B cell (primary cell): ENCODE measurements around the gene IRS1.

Experiments used
- CTCF ChIP-seq: fragments of 200-600 bp; IDR thresholded peaks from one replicate; pipeline ENCODE4 v1.8.0; 2022; ENCODE audit warnings: antibody characterized with exemption, mild to moderate bottlenecking
- EZH2 ChIP-seq: IDR thresholded peaks from 2 replicates; pipeline ENCODE4 v1.6.1; 2012; ENCODE audit warnings: borderline replicate concordance, low read depth, mild to moderate bottlenecking, moderate library complexity, low read length; ENCODE audit not compliant: insufficient read depth, poor library complexity, severe bottlenecking

DNA sequence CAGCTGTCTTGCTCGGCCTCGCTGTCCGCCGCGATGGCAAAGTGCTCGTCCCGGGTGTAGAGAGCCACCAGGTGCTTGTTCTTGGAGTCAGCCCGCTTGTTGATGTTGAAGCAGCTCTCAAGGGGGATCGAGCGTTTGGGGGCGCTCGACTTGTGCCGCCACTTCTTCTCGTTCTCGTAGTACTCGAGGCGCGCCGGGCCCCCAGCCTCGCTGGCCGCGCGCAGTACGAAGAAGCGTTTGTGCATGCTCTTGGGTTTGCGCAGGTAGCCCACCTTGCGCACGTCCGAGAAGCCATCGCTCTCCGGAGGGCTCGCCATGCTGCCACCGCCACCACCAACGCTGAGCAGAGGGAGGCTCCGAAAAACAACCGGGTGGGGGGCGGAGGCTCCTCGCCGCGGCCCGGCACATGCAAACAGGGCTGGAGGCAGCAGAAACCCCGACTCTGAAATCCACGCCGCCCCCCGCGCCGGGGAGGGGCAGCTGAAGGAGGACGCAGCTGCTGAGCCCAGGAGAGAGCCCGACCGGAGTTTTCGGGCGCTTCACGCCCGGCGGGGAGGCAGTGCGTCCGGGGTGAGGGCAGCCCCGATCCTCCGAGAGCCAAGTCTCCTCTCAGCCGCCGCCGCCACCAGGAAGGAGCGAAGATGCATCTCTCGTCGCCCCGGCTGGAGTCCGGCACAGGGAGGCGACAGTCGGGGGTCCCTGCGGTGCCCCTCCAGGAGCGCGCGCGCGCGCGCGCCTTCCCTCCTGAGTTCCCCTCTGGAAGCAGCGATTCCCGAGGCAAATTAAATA lies 1.0 kb downstream of the IRS1 start:
- TF ChIP-seq CTCF (no peak), EZH2 (no peak)
